MCF 10A (cell line): Measurements from ENCODE around the gene PTPRG. TPM values are rescaled to one million over a fixed set of nuclear protein-coding genes. Genes with fewer than 3 reads are reported as not detected.
A peak's percentile ranks its signal among the peaks of the same experiment; 100 is the strongest.

Experiments used
- BruUV-seq: library from RNA; stranded (reverse); fragments of 400-500 nt; replicated peaks from 2 replicates; lab custom pipeline; 2021; lab: Mats Ljungman, UMichigan
- CTCF ChIA-PET: fragments of 300-600 bp; sonication (Branson Sonifier 250); formaldehyde crosslinking; extraction: SDS; loops from one replicate; lab custom pipeline; 2021; ENCODE audit warnings: antibody characterized with exemption, inconsistent platforms; lab: Yijun Ruan, JAX
- POLR2A ChIA-PET: fragments of 300-600, 350-650 bp; sonication (Branson Sonifier 250); formaldehyde crosslinking; extraction: SDS; loops from one replicate; lab custom pipeline; 2020; ENCODE audit warnings: antibody characterized with exemption, inconsistent platforms; lab: Yijun Ruan, JAX
- DNase-seq: peaks from one replicate; pipeline ENCODE4 v3.0.0-alpha.2; 2018; ENCODE audit not compliant: unreplicated experiment
- H3K27ac Mint-ChIP-seq: one replicate; pipeline ENCODE4 v1.8.0; 2022; ENCODE audit warnings: mild to moderate bottlenecking, low read depth, mixed read lengths; ENCODE audit not compliant: unreplicated experiment
- H3K27me3 Mint-ChIP-seq: one replicate; pipeline ENCODE4 v1.8.0; 2022; ENCODE audit warnings: mixed read lengths; ENCODE audit not compliant: insufficient read depth, unreplicated experiment
- H3K36me3 Mint-ChIP-seq: one replicate; pipeline ENCODE4 v1.8.0; 2022; ENCODE audit warnings: mild to moderate bottlenecking, moderate library complexity, mixed read lengths; ENCODE audit not compliant: insufficient read depth, unreplicated experiment
- H3K4me1 Mint-ChIP-seq: one replicate; pipeline ENCODE4 v1.8.0; 2022; ENCODE audit warnings: mixed read lengths; ENCODE audit not compliant: insufficient read depth, unreplicated experiment
- H3K4me3 Mint-ChIP-seq: one replicate; pipeline ENCODE4 v1.8.0; 2022; ENCODE audit warnings: mild to moderate bottlenecking, moderate library complexity, mixed read lengths; ENCODE audit not compliant: unreplicated experiment
- H3K9me3 Mint-ChIP-seq: one replicate; pipeline ENCODE4 v1.8.0; 2022; ENCODE audit warnings: mixed read lengths; ENCODE audit not compliant: unreplicated experiment
- intact Hi-C: fragments of 100-400 bp; cut with micrococcal nuclease; formaldehyde crosslinking; loops from 2 replicates; pipeline ENCODE4 v1.14.1; 2022
- total RNA-seq: library from RNA; stranded (reverse); gene quantifications from 2 replicates; pipeline ENCODE4 v1.2.3, GENCODE V29; 2022
- TF ChIP-seq, protein P1 (sequence below): fragments of 200-600 bp; IDR thresholded peaks from one replicate; pipeline ENCODE4 v1.8.0; 2022; ENCODE audit warnings: antibody characterized with exemption, mild to moderate bottlenecking; ENCODE audit not compliant: unreplicated experiment

Gene PTPRG
- total RNA-seq, 1 experiment from 2014 or later, result 54.5 TPM

DNA sequence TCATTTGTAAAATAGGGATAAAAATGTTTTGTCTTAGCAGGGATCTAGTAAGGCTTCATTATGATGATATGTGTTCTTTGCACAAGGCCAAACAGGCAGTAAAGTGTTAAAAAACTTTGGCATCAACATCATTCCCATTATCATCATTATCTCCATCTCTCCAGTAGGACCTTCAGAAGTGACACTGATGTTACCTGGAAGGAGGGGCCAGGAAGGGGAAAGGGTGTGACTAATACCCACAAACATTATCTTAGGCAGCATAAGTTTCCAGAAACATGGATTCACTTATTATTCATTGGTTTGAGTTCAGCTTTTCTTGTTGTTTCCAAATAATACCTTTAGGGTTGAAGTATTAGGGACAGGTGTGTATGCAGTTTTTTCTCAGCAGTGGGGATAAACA lies 399.6 kb downstream of the PTPRG start:
- H3K9me3 Mint-ChIP-seq, result no peaks in the 10 kb centered on the region
- intact Hi-C loops, result no loop called here
- TF ChIP-seq, protein P1, sequence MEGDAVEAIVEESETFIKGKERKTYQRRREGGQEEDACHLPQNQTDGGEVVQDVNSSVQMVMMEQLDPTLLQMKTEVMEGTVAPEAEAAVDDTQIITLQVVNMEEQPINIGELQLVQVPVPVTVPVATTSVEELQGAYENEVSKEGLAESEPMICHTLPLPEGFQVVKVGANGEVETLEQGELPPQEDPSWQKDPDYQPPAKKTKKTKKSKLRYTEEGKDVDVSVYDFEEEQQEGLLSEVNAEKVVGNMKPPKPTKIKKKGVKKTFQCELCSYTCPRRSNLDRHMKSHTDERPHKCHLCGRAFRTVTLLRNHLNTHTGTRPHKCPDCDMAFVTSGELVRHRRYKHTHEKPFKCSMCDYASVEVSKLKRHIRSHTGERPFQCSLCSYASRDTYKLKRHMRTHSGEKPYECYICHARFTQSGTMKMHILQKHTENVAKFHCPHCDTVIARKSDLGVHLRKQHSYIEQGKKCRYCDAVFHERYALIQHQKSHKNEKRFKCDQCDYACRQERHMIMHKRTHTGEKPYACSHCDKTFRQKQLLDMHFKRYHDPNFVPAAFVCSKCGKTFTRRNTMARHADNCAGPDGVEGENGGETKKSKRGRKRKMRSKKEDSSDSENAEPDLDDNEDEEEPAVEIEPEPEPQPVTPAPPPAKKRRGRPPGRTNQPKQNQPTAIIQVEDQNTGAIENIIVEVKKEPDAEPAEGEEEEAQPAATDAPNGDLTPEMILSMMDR, result no peak
- H3K4me1 Mint-ChIP-seq, result peaks cover 42% of the 10 kb centered on the region
- no peak overlapping the region for H3K4me3 Mint-ChIP-seq
- BruUV-seq, result no TSS peak
- peak; percentile 17 for DNase-seq
- CTCF ChIA-PET, result interaction anchor here (0.6 kb wide), 1 partner anchor 178 kb away, joined by 5 read pairs; no protein-coding TSS in a partner anchor
- POLR2A ChIA-PET, result no interaction called here
- no peaks in the 10 kb centered on the region for H3K27me3 Mint-ChIP-seq
- no peak overlapping the region for H3K27ac Mint-ChIP-seq
- H3K36me3 Mint-ChIP-seq, result peaks cover 6% of the 10 kb centered on the region

DNA sequence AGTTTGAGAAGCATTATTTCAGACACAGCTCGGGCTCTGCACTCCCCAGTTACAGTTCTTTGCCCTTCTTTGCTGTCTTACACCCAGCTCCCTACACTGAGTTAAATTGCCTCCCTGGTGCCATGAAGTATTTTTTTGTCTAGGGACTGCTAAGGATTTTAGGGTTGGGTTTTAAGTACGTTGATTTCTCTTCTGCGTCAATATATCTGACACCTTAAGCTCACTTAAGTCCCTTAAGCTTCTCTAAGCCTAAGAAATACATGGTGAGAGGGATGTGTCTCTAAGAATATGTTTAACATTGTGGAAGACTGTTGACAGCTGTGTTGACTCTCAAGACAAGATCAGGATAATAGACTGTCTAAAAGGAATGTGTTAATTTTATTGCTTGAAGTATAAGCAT lies 400.5 kb downstream of the PTPRG start:
- no peak overlapping the region for H3K27ac Mint-ChIP-seq
- no TSS peak for BruUV-seq
- H3K4me3 Mint-ChIP-seq, result no peak overlapping the region
- TF ChIP-seq, protein P1, result no peak
- intact Hi-C loops, result no loop called here
- H3K4me1 Mint-ChIP-seq, result peaks cover 39% of the 10 kb centered on the region
- no peak for DNase-seq
- no peaks in the 10 kb centered on the region for H3K27me3 Mint-ChIP-seq
- POLR2A ChIA-PET, result no interaction called here
- CTCF ChIA-PET, result interaction anchor here (0.5 kb wide), 1 partner anchor 215 kb away, joined by 3 read pairs; no protein-coding TSS in a partner anchor
- peaks cover 6% of the 10 kb centered on the region for H3K36me3 Mint-ChIP-seq
- no peaks in the 10 kb centered on the region for H3K9me3 Mint-ChIP-seq

DNA sequence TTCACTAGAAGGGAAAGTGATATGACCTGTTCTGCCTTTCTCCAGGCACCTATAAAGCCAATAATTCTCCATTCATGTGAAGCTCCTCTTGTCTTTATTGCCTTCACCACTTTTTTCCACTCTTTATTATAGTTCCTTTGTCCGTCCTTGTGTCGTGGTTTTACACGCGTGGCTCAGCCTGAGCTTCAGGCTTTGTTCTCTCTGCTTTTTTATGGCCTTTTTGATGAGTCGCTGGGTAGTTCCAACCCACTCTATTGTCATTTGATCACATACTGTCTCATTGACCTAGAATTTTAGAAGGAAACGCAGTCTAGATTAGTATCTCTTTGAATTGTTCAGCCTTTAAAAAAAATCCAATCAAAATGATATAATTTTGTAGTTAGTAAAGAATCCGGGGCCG lies 403.2 kb downstream of the PTPRG start:
- no TSS peak for BruUV-seq
- no peak overlapping the region for H3K27ac Mint-ChIP-seq
- H3K9me3 Mint-ChIP-seq, result no peaks in the 10 kb centered on the region
- ChIA-PET POLR2A (interaction anchor here (0.7 kb wide), 1 partner anchor 15 kb away, joined by 3 read pairs; no protein-coding TSS in a partner anchor), CTCF (interaction anchor here (0.8 kb wide), 1 partner anchor 70 kb away, joined by 4 read pairs; no protein-coding TSS in a partner anchor)
- H3K27me3 Mint-ChIP-seq, result no peaks in the 10 kb centered on the region
- intact Hi-C loops, result no loop called here
- H3K4me3 Mint-ChIP-seq, result peak overlapping the region; percentile 25
- H3K4me1 Mint-ChIP-seq, result peaks cover 38% of the 10 kb centered on the region
- TF ChIP-seq, protein P1, result no peak
- no peak for DNase-seq
- peaks cover 6% of the 10 kb centered on the region for H3K36me3 Mint-ChIP-seq

DNA sequence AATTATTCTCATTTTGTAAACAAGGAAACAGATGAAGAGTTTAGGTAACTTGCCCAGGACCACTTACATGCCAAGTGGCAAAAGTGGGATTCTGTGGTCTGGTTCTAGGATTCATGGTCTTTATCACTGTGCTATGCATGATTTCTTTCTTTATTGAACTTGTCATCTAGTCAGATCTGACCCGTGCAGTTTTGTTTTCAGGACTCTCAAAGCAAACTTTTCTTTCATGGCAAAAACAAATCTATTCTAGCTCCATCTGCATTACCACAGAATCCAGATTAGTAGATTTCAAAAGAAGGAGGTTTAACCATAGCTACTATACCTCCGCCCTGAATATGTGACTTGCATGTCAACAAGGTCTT lies 404.4 kb downstream of the PTPRG start:
- Mint-ChIP-seq H3K36me3 (peaks cover 6% of the 10 kb centered on the region), H3K9me3 (no peaks in the 10 kb centered on the region), H3K4me3 (no peak overlapping the region), H3K27ac (peak overlapping the region; percentile 12), H3K27me3 (no peaks in the 10 kb centered on the region), H3K4me1 (peaks cover 30% of the 10 kb centered on the region)
- DNase-seq, result no peak
- POLR2A ChIA-PET, result no interaction called here
- CTCF ChIA-PET, result no interaction called here
- no TSS peak for BruUV-seq
- TF ChIP-seq, protein P1, result no peak
- intact Hi-C loops, result no loop called here
